HG03520 (cell line): Measurements from ENCODE around the gene DAB2IP.

ENCODE experiments used
- ATAC-seq: cut with Tn5 transposase; IDR thresholded peaks from one replicate; pipeline ENCODE4 v1.9.1; 2021; ENCODE audit warnings: mild to moderate bottlenecking, moderate library complexity; ENCODE audit not compliant: unreplicated experiment

Gene DAB2IP

DNA sequence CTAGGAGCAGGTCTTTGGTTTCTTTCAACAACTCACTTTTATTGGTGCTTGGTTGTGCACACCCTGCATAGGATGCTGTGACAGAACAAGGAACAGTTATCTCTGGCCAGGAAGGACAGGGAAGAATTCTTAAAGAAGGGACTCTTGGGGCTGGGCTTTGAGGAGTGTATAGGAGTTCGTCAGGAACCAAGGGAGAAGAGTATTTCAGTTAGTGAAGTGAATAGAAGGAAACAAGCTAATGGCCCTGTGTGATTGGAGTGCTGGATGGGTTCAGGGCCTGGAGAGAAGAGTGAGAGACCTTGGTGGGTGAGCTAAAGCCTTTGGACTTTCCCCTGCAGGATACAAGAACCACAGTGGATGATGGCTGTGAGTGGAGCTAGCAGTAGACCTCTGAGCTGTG is 32.2 kb downstream of the DAB2IP start:
- ATAC-seq, result no peak

- no peak for ATAC-seq
Observed at GRCh38 chr9:121684381-121685145, 33.1 kb downstream of the DAB2IP start.

DNA sequence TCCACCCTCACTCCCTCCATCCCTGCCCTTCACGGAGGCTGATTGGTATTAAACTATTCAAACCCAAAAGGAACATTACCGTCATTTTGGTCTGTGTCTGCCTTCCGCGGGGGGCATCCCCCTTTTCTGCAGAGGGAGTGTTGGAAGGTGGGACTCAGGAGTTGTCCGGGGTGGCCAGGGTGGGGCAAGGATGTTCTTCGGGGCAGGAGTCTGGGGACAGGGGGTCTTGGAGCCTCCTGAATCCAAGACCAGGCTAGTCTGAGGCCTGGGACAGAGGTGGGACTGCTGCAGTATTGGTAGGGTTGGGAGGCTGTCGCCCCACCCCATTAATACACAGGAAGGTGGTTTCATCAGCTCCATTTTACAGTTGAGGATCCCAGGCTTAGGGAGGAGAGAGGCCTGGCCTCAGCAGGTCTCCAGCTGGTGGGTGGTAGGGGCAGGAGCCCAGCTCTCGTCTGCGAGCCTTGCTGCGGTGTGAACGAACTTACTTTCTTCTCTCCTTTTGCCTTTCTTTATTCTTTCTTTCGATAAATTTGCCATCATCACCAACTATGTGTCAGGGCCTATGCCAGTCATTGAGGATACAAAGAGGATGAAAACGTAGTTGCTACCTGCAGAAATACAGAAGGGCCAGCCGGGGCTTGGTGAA is 33.8 kb downstream of the DAB2IP start:
- ATAC-seq, result no peak

GRCh38 chr9:121685795-121686377 is 34.5 kb downstream of the DAB2IP start:
- no peak for ATAC-seq

- ATAC-seq, result peak; percentile 64
Observed at GRCh38 chr9:121686930-121687541, 35.6 kb downstream of the DAB2IP start.

DNA sequence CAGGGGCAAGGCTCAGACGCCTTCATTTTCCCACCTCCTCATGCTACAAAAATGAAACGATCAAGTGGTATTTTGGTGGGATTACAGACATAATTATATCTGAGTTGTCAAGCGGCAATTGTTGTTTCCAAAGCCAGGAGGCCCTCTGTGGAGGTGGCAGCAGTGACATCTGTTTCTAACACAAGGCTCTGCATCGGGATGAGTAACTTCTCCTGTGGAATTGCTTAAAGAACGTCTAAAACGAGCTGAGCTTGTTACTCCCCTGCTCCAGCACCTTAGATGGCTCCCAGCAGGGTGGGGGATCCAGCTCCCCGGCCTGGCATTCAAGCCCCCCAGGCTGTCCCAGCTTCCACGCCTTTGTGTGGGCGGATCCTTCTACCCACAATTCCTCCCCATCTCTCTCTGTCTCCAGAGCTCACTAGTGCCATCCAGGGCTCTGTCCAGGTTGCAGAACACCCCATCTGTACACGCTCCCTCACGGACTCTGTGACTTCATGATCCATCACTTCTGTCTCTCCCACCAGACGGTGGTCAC is 36.8 kb downstream of the DAB2IP start:
- no peak for ATAC-seq

GRCh38 chr9:121688681-121689080 is 37.2 kb downstream of the DAB2IP start:
- ATAC-seq, result no peak

DNA sequence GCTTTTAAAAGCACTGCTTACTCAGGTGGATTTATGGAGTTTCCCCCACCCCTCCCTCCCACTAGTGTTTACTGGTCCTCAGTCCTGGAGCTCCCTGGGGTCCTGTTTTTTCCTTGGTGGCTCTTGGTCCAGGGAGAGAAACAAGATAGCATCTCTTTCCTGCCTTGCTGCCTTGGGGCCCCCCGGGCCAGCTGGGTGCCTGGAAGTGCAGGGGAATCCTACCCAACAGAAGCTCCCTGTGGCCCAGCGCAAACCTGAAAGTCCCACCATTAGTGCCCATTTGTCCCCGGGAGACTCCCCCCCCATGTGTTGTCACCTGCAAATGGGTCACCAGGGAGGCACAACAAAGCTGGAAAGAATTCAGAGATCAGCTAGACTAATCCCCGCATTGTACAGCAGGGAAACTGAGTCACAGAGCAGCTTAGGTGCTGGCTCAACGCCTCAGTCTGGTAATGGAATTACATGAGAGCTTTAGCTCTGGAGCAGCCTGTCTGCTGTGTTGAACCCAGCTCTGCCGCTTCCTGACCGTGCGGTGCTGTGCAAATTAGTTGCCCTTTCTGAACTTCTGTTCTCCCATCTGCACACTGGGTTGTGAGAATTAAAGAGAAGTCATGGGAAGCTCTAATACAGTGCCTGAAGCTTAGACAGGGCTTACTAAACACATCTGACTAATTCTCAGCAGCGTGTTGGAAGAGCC is 38.2 kb downstream of the DAB2IP start:
- no peak for ATAC-seq

GRCh38 chr9:121690316-121690715 is 38.9 kb downstream of the DAB2IP start:
- no peak for ATAC-seq

GRCh38 chr9:121690766-121691165 is 39.3 kb downstream of the DAB2IP start:
- no peak for ATAC-seq

GRCh38 chr9:121691890-121692289 is 40.5 kb downstream of the DAB2IP start:
- no peak for ATAC-seq

GRCh38 chr9:121692606-121693387 is 41.4 kb downstream of the DAB2IP start:
- ATAC-seq, result no peak

DNA sequence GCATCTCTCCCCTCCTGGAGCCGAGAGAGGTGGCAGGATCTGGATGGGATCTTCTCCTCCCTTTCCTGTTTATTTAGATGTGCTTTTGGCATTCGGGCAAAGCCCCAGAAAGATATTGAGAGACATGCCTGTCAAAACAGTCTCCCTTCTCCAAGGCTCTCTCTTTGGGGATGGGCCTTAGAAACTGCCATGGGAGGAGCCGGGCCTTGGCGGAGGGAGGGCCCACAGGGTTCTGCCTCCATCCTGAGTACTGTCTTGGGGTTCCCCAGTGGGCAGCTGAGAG is 41.9 kb downstream of the DAB2IP start:
- ATAC-seq, result no peak

- ATAC-seq, result no peak
Observed at GRCh38 chr9:121694001-121694400, 42.6 kb downstream of the DAB2IP start.

DNA sequence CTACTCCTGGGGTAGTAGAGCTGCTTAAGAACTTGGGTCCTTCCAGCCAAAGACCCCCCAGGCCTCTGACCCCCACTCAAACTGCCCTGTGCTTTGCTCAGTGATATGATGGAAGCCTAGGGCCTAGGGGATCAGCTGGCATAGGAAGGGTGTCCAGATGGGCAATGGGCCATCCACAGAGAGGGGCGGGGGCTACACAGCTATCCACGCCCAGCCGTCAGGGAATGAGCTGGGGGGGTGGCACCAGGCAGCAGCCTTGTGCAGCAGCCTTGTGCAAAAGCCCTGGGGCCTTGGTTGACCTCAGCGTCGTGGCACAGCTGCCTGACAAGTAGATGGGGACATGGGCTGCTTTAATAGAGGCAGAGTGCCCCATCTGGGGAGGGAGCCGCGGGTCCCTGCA is 43.2 kb downstream of the DAB2IP start:
- ATAC-seq, result no peak

DNA sequence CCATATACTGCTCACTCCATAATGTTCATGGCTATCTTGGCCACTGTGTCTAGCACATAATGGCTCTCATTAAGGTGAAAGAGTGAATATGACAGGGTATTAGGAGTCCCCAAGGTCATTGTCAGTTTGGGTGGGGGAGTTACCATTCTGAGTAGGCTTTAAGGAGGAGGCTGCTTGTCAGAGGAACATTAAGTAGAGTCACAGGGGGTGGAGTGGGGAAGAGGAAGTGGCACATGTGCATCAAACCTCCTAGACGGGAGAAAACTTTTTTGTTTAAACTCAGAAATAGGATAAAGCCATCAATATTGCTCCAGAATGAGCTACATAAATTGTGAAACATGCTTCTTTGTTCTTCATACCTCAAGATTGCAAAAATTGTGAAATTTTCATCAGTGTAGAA is 45.5 kb downstream of the DAB2IP start:
- no peak for ATAC-seq

GRCh38 chr9:121698627-121699570 is 47.5 kb downstream of the DAB2IP start:
- ATAC-seq, result no peak

- no peak for ATAC-seq
Observed at GRCh38 chr9:121699571-121700164, 48.2 kb downstream of the DAB2IP start.
